A549 (cell line): Measurements from ENCODE around the gene HOXA2. TPM values are rescaled to one million over a fixed set of nuclear protein-coding genes. Genes with fewer than 3 reads are reported as not detected.

Experiments used
- ATAC-seq, 2 experiments: fragments of 200-7000 bp in 1 of 2; fragments of >200 bp in 1 of 2; cut with Nextera tagmentation in 1 of 2; cut with Tn5 transposase in 1 of 2; 3 replicates each; pipeline versions ENCODE4 v1.8.0 to v1.9.1; 2018 to 2020; ENCODE audit warnings: mild to moderate bottlenecking in 1 of 2, moderate library complexity in 1 of 2
- CTCF ChIA-PET: fragments of 300-600 bp; sonication (Branson Sonifier 250); formaldehyde crosslinking; extraction: SDS; loops from one replicate; lab custom pipeline; 2021; ENCODE audit warnings: antibody characterized with exemption, inconsistent platforms; lab: Yijun Ruan, JAX
- POLR2A ChIA-PET: fragments of 350-600 bp; formaldehyde crosslinking; extraction: SDS; loops from one replicate; lab custom pipeline; 2021; ENCODE audit warnings: antibody characterized with exemption, inconsistent platforms; lab: Yijun Ruan, JAX
- DNase-seq, 2 experiments: peaks; one replicate each; pipeline versions ENCODE4 v3.0.0 to v3.0.0-alpha.2; 2011 to 2016; ENCODE audit warnings: low read depth in 1 of 2, low spot score in 1 of 2
- FAIRE-seq: peaks from 2 replicates; lab custom pipeline; 2011; peaks lifted over from hg19 to GRCh38; lab: Jason Lieb, UNC
- H3K27ac ChIP-seq, 2 experiments: fragments of >200 bp; sonication (Bioruptor Twin); formaldehyde crosslinking; 3 replicates each; pipeline ENCODE4 v1.5.1; 2016 to 2017
- H3K4me1 ChIP-seq: fragments of >200 bp; sonication (Bioruptor Twin); formaldehyde crosslinking; 3 replicates; pipeline ENCODE4 v1.6.1; 2016
- H3K4me2 ChIP-seq: fragments of >200 bp; sonication (Bioruptor Twin); formaldehyde crosslinking; 3 replicates; pipeline ENCODE4 v1.6.1; 2016
- H3K4me3 ChIP-seq: fragments of >200 bp; sonication (Bioruptor Twin); formaldehyde crosslinking; 3 replicates; pipeline ENCODE4 v1.5.1; 2016
- H3K9me3 ChIP-seq: fragments of >200 bp; sonication (Bioruptor Twin); formaldehyde crosslinking; 3 replicates; pipeline ENCODE4 v1.6.1; 2016
- BHLHE40 ChIP-seq: IDR thresholded peaks from 2 replicates; pipeline ENCODE4 v1.6.1; 2012; ENCODE audit warnings: low read depth, low read length, inconsistent platforms
- CBX2 ChIP-seq: fragments of 200-600 bp; sonication (generic); IDR thresholded peaks from 2 replicates; pipeline ENCODE4 v1.6.1; 2016; ENCODE audit warnings: low read depth, mild to moderate bottlenecking, borderline replicate concordance
- CHD4 ChIP-seq: fragments of 200-600 bp; sonication (generic); IDR thresholded peaks from 2 replicates; pipeline ENCODE4 v1.6.1; 2016; ENCODE audit warnings: antibody characterized with exemption, mild to moderate bottlenecking, borderline replicate concordance
- EP300 ChIP-seq, 2 experiments: fragments of >200 bp; sonication (Bioruptor Twin); formaldehyde crosslinking; IDR thresholded peaks; 2 replicates in 1 of 2; 3 replicates in 1 of 2; pipeline ENCODE4 v1.6.1; 2016 to 2017
- GATA3 ChIP-seq: IDR thresholded peaks from 2 replicates; pipeline ENCODE4 v1.6.1; 2012; ENCODE audit warnings: borderline replicate concordance
- HDAC2 ChIP-seq: fragments of 200-600 bp; sonication (generic); IDR thresholded peaks from 2 replicates; pipeline ENCODE4 v1.6.1; 2016
- HEYL ChIP-seq: fragments of 250-450 bp; sonication (Bioruptor Pico); IDR thresholded peaks from 2 replicates; pipeline ENCODE4 v1.8.0; 2021; ENCODE audit warnings: mild to moderate bottlenecking, moderate library complexity
- HOXA7 ChIP-seq: fragments of 250-450 bp; sonication (Bioruptor Pico); IDR thresholded peaks from 2 replicates; pipeline ENCODE4 v1.5.0; 2020; ENCODE audit warnings: mild to moderate bottlenecking, moderate library complexity
- JUNB ChIP-seq: fragments of >200 bp; sonication (Bioruptor Twin); formaldehyde crosslinking; IDR thresholded peaks from 2 replicates; pipeline ENCODE4 v1.6.1; 2016
- NPAS2 ChIP-seq: fragments of 250-450 bp; sonication (Bioruptor Pico); IDR thresholded peaks from 2 replicates; pipeline ENCODE4 v1.8.0; 2022; ENCODE audit warnings: mild to moderate bottlenecking, moderate library complexity, borderline replicate concordance
- POLR2A ChIP-seq: IDR thresholded peaks from 2 replicates; pipeline ENCODE4 v1.6.1; 2012; ENCODE audit warnings: mild to moderate bottlenecking, low read length
- POLR2AphosphoS2 ChIP-seq: conservative IDR thresholded peaks from 2 replicates; pipeline ENCODE4 v1.6.1; 2012; ENCODE audit warnings: low read length, improper control_type of control experiment, inconsistent platforms
- RCOR1 ChIP-seq: fragments of 150-350 bp; IDR thresholded peaks from 2 replicates; pipeline ENCODE4 v1.6.1; 2014; ENCODE audit warnings: antibody characterized with exemption, low read length, low read depth
- RFX5 ChIP-seq: fragments of 450-650 bp; IDR thresholded peaks from 2 replicates; pipeline ENCODE4 v1.7.1; 2014; ENCODE audit warnings: antibody characterized with exemption, mild to moderate bottlenecking, moderate library complexity
- SMC3 ChIP-seq: fragments of >200 bp; sonication (Bioruptor Twin); formaldehyde crosslinking; IDR thresholded peaks from 3 replicates; pipeline ENCODE4 v1.6.1; 2018; ENCODE audit warnings: inconsistent platforms
- ZNF302 ChIP-seq: fragments of 250-450 bp; sonication (Bioruptor Pico); IDR thresholded peaks from 2 replicates; pipeline ENCODE4 v1.9.0; 2021; ENCODE audit warnings: inconsistent platforms, mild to moderate bottlenecking, moderate library complexity
- WGBS: methylation state at CpG from one replicate; pipeline ENCODE4 v1.1.6; 2017; ENCODE audit errors: missing lambda C conversion rate; 5-methylcytosine and 5-hydroxymethylcytosine counted together
- polyA plus RNA-seq, 4 experiments: library from polyadenylated mRNA; depleted of rRNA in 3 of 4; stranded (reverse); fragments of >200 nt; fragmentation: RNase III in 1 of 4; extraction: RNeasy Plus Mini Kit Qiagen cat#74134 plus additional on column Dnase treatment in 1 of 4; gene quantifications; 2 replicates in 3 of 4; 3 replicates in 1 of 4; pipeline ENCODE4 v1.2.3, GENCODE V29; 2011 to 2017
- TF ChIP-seq, protein P1 (sequence below): fragments of 150-350 bp; IDR thresholded peaks from 2 replicates; pipeline ENCODE4 v1.6.1; 2014; ENCODE audit warnings: low read depth, mild to moderate bottlenecking, low read length
- TF ChIP-seq, protein P2 (sequence below): fragments of >200 bp; sonication (Bioruptor Twin); formaldehyde crosslinking; IDR thresholded peaks from 2 replicates; pipeline ENCODE4 v1.6.1; 2016
- TF ChIP-seq, protein P3 (sequence below): fragments of 200-600 bp; sonication (generic); IDR thresholded peaks from 2 replicates; pipeline ENCODE4 v1.6.1; 2016; ENCODE audit warnings: antibody characterized with exemption, mild to moderate bottlenecking, moderate library complexity
- TF ChIP-seq, protein P4 (sequence below): IDR thresholded peaks from 2 replicates; pipeline ENCODE4 v1.6.1; 2012
- TF ChIP-seq, protein P5 (sequence below): fragments of >200 bp; sonication (Bioruptor Twin); formaldehyde crosslinking; IDR thresholded peaks from 3 replicates; pipeline ENCODE4 v1.6.1; 2016
- TF ChIP-seq, protein P6 (sequence below): fragments of 450-650 bp; IDR thresholded peaks from 2 replicates; pipeline ENCODE4 v1.6.1; 2014; ENCODE audit warnings: antibody characterized with exemption

The HOXA2 gene
- polyA plus RNA-seq, 2 of the 4 experiments (the other 2 are of a cell fraction), result 1.3 to 2.1 TPM

DNA sequence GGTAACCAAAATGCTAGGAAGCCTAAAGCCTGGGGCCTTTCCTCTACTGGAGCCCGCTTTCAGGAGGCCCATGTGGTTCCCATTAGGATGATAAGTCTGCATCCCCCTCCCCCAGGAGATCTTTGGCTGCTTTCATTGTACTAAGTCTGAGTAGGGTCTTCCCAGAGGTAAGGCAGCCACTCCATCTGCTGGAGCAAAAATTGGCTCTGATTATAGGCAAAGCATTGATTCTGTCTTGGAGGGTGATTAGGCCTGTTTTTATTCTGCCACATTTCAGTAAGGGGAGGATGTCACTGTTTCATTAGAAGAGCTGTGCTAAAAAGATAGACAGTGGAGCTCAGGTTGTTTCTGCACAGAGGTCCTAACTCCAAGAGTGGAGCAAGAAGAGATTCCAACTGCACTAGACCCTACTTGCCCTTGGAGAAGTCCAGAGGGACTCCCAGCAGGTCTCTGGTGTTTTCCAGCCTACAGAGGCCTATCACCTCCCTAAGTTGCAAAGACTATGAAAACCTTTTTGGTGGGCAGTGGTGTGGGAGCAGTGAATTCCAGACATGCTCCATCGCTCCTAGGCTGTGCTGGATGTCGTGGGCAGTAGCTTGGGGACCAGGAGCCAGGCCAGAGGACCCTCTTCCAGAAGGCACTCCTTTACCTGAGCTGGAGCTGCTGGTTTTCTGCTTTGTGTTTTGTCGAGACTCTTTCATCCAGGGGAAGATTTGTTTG lies 7.1 kb upstream of the HOXA2 start:
- FAIRE-seq (no peak), ATAC-seq (no peak), DNase-seq (no peak)
- 88% methylated on average over 4 of the region's 4 CpGs for WGBS
- Histone ChIP-seq H3K9me3 (no peaks in the 10 kb centered on the region), H3K4me3 (no peak overlapping the region), H3K4me2 (no peak overlapping the region; the same call in 2 of the 3 replicates), H3K4me1 (peaks cover 30% of the 10 kb centered on the region), H3K27ac (peak overlapping the region in 1 of 2 experiments; percentile 98; a peak in 3 of 6 replicates)
- TF ChIP-seq CHD4 (no peak), GATA3 (no peak), EP300 (IDR thresholded peaks at IDR 0.05) (no peak), NPAS2 (no peak), JUNB (no peak), HOXA7 (CRISPR knock-in tag) (no peak), HDAC2 (no peak), SMC3 (no peak), POLR2A (no peak), RFX5 (no peak), BHLHE40 (no peak), HEYL (CRISPR knock-in tag) (no peak)
- TF ChIP-seq, protein P1, sequence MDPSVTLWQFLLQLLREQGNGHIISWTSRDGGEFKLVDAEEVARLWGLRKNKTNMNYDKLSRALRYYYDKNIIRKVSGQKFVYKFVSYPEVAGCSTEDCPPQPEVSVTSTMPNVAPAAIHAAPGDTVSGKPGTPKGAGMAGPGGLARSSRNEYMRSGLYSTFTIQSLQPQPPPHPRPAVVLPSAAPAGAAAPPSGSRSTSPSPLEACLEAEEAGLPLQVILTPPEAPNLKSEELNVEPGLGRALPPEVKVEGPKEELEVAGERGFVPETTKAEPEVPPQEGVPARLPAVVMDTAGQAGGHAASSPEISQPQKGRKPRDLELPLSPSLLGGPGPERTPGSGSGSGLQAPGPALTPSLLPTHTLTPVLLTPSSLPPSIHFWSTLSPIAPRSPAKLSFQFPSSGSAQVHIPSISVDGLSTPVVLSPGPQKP, result no peak
- TF ChIP-seq, protein P2, sequence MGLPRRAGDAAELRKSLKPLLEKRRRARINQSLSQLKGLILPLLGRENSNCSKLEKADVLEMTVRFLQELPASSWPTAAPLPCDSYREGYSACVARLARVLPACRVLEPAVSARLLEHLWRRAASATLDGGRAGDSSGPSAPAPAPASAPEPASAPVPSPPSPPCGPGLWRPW, result no peak
- TF ChIP-seq, protein P3, sequence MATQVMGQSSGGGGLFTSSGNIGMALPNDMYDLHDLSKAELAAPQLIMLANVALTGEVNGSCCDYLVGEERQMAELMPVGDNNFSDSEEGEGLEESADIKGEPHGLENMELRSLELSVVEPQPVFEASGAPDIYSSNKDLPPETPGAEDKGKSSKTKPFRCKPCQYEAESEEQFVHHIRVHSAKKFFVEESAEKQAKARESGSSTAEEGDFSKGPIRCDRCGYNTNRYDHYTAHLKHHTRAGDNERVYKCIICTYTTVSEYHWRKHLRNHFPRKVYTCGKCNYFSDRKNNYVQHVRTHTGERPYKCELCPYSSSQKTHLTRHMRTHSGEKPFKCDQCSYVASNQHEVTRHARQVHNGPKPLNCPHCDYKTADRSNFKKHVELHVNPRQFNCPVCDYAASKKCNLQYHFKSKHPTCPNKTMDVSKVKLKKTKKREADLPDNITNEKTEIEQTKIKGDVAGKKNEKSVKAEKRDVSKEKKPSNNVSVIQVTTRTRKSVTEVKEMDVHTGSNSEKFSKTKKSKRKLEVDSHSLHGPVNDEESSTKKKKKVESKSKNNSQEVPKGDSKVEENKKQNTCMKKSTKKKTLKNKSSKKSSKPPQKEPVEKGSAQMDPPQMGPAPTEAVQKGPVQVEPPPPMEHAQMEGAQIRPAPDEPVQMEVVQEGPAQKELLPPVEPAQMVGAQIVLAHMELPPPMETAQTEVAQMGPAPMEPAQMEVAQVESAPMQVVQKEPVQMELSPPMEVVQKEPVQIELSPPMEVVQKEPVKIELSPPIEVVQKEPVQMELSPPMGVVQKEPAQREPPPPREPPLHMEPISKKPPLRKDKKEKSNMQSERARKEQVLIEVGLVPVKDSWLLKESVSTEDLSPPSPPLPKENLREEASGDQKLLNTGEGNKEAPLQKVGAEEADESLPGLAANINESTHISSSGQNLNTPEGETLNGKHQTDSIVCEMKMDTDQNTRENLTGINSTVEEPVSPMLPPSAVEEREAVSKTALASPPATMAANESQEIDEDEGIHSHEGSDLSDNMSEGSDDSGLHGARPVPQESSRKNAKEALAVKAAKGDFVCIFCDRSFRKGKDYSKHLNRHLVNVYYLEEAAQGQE, result no peak
- TF ChIP-seq, protein P4, sequence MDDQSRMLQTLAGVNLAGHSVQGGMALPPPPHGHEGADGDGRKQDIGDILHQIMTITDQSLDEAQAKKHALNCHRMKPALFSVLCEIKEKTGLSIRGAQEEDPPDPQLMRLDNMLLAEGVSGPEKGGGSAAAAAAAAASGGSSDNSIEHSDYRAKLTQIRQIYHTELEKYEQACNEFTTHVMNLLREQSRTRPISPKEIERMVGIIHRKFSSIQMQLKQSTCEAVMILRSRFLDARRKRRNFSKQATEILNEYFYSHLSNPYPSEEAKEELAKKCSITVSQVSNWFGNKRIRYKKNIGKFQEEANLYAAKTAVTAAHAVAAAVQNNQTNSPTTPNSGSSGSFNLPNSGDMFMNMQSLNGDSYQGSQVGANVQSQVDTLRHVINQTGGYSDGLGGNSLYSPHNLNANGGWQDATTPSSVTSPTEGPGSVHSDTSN, result no peak
- TF ChIP-seq, protein P5, sequence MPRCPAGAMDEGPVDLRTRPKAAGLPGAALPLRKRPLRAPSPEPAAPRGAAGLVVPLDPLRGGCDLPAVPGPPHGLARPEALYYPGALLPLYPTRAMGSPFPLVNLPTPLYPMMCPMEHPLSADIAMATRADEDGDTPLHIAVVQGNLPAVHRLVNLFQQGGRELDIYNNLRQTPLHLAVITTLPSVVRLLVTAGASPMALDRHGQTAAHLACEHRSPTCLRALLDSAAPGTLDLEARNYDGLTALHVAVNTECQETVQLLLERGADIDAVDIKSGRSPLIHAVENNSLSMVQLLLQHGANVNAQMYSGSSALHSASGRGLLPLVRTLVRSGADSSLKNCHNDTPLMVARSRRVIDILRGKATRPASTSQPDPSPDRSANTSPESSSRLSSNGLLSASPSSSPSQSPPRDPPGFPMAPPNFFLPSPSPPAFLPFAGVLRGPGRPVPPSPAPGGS, result no peak
- ChIA-PET CTCF (interaction anchor here (1.0 to 3.0 kb wide), 7 partner anchors 10 to 419 kb away, joined by 3 to 17 read pairs (median 4); partner anchors contain the start of genes HOXA1 and HOXA5), POLR2A (interaction anchor here (1.8 kb wide), 1 partner anchor 13 kb away, joined by 10 read pairs; the partner anchor contains the start of gene HOXA1)

DNA sequence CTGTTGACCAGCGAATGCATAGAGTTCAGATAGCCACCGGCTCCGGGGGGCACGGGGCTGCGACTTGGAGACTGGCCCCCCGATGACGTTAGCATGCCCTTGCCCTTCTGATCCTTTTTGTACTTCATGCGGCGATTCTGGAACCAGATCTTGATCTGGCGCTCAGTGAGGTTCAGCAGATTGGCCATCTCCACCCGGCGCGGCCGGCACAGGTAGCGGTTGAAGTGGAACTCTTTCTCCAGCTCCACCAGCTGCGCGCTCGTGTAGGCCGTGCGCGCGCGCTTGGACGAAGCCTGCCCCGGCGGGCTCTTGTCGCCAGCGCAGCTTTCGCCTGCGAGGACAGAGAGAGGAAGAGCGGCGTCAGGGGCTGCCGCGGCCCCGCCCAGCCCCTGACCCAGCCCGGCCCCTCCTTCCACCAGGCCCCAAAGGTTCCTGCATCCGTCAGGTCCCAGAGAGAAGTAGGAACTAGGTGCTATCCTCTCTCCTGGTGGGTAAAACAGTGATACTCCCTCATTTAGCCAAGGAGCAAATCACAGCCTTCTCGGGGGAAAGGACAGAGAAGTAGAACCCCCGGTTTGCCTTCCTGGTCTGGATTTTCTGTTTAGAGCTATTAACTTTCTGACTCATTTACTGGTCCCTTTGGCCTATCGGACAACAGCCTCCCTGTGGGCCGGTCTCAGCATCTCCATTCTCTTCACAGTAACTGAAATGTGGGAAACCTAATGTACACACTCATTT lies 6.1 kb upstream of the HOXA2 start:
- Histone ChIP-seq H3K4me1 (peaks cover 30% of the 10 kb centered on the region), H3K9me3 (no peaks in the 10 kb centered on the region), H3K4me3 (no peak overlapping the region), H3K4me2 (no peak overlapping the region), H3K27ac (no peak overlapping the region; a peak in 1 of 6 replicates)
- CTCF ChIA-PET, result interaction anchor here (1.0 to 3.0 kb wide), 4 partner anchors 9 to 418 kb away, joined by 3 to 17 read pairs (median 4); no protein-coding TSS in a partner anchor
- 97% methylated on average over 41 of the region's 41 CpGs for WGBS
- ATAC-seq, result no peak
- FAIRE-seq, result no peak
- POLR2A ChIA-PET, result interaction anchor here (0.7 kb wide), 1 partner anchor 10 kb away, joined by 4 read pairs; no protein-coding TSS in a partner anchor
- TF ChIP-seq POLR2AphosphoS2 (no peak), RCOR1 (no peak), RFX5 (no peak), CBX2 (no peak), ZNF302 (CRISPR knock-in tag) (no peak)
- TF ChIP-seq, protein P6, sequence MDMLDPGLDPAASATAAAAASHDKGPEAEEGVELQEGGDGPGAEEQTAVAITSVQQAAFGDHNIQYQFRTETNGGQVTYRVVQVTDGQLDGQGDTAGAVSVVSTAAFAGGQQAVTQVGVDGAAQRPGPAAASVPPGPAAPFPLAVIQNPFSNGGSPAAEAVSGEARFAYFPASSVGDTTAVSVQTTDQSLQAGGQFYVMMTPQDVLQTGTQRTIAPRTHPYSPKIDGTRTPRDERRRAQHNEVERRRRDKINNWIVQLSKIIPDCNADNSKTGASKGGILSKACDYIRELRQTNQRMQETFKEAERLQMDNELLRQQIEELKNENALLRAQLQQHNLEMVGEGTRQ, result no peak
- no peak for DNase-seq
